GM12878 (cell line): Measurements from ENCODE around the gene OR2F2. TPM values are rescaled to one million over a fixed set of nuclear protein-coding genes. Genes with fewer than 3 reads are reported as not detected.

Experiments
- ATAC-seq: fragments of 200-7000 bp; cut with Tn5 transposase; 3 replicates; pipeline ENCODE4 v1.9.1; 2020; ENCODE audit warnings: mild to moderate bottlenecking, moderate library complexity
- BruUV-seq: library from RNA; stranded (reverse); fragments of 400-500 nt; replicated peaks from 2 replicates; lab custom pipeline; 2021; lab: Mats Ljungman, UMichigan
- CTCF ChIA-PET: fragments of 300-600 bp; sonication (Branson Sonifier 250); formaldehyde crosslinking; extraction: SDS; loops from one replicate; lab custom pipeline; 2021; ENCODE audit warnings: inconsistent platforms; lab: Yijun Ruan, JAX
- POLR2A ChIA-PET: fragments of 350-600 bp; formaldehyde crosslinking; extraction: SDS; loops from one replicate; lab custom pipeline; 2021; ENCODE audit warnings: inconsistent platforms; lab: Charles Lee
- RAD21 ChIA-PET: fragments of 300-600 bp; sonication (Branson Sonifier 250); formaldehyde crosslinking; loops from one replicate; lab custom pipeline; 2023; ENCODE audit warnings: antibody characterized with exemption; ENCODE audit not compliant: unreplicated experiment; lab: Charles Lee
- SMC1A ChIA-PET: fragments of 300-600 bp; sonication (Branson Sonifier 250); formaldehyde crosslinking; loops from one replicate; lab custom pipeline; 2023; ENCODE audit not compliant: unreplicated experiment, uncharacterized antibody; lab: Charles Lee
- DNase-seq: peaks from one replicate; pipeline ENCODE4 v3.0.0-alpha.2; 2011; ENCODE audit warnings: low read depth, low spot score
- FAIRE-seq: peaks from 3 replicates; lab custom pipeline; 2011; peaks lifted over from hg19 to GRCh38; lab: Jason Lieb, UNC
- H2AFZ ChIP-seq: 2 replicates; pipeline ENCODE4 v1.6.0; 2011; ENCODE audit warnings: low read depth, low read length, control low read depth; ENCODE audit not compliant: control insufficient read depth
- H3K27ac ChIP-seq: 2 replicates; pipeline ENCODE4 v1.5.1; 2011; ENCODE audit warnings: control low read depth; ENCODE audit not compliant: control insufficient read depth, insufficient read depth
- H3K27me3 ChIP-seq, 2 experiments: replicated peaks in 1 of 2; 2 replicates each; pipeline versions ENCODE4 v1.6.0 to v1.6.1; 2011; ENCODE audit warnings: low read length in 1 of 2; ENCODE audit not compliant: control insufficient read depth in 2 of 2, insufficient read depth in 2 of 2
- H3K36me3 ChIP-seq, 2 experiments: 2 replicates each; pipeline ENCODE4 v1.5.1; 2011; ENCODE audit warnings: low read length in 1 of 2; ENCODE audit not compliant: control insufficient read depth in 2 of 2, insufficient read depth in 2 of 2
- H3K4me1 ChIP-seq: 2 replicates; pipeline ENCODE4 v1.6.1; 2011; ENCODE audit warnings: mild to moderate bottlenecking, low read length, moderate library complexity, mixed read lengths; ENCODE audit not compliant: control insufficient read depth, insufficient read depth
- H3K4me2 ChIP-seq: 2 replicates; pipeline ENCODE4 v1.6.0; 2011; ENCODE audit warnings: control low read depth; ENCODE audit not compliant: control insufficient read depth, insufficient read depth
- H3K4me3 ChIP-seq: fragments of 200-600 bp; sonication (generic); 2 replicates; pipeline ENCODE4 v1.5.1; 2016
- H3K79me2 ChIP-seq: 2 replicates; pipeline ENCODE4 v1.6.0; 2011; ENCODE audit warnings: low read length; ENCODE audit not compliant: control insufficient read depth, insufficient read depth
- H3K9ac ChIP-seq: 2 replicates; pipeline ENCODE4 v1.8.0; 2011; ENCODE audit warnings: low read length, control low read depth, mixed read lengths; ENCODE audit not compliant: control insufficient read depth, insufficient read depth
- H3K9me3 ChIP-seq: replicated peaks from 3 replicates; pipeline ENCODE4 v1.5.1; 2011; ENCODE audit warnings: mild to moderate bottlenecking, low read length; ENCODE audit not compliant: control insufficient read depth, insufficient read depth
- H4K20me1 ChIP-seq: 2 replicates; pipeline ENCODE4 v1.6.0; 2011; ENCODE audit not compliant: control insufficient read depth, insufficient read depth
- CHD2 ChIP-seq: IDR thresholded peaks from 2 replicates; pipeline ENCODE4 v1.6.1; 2011; ENCODE audit warnings: low read depth, low read length, improper control_type of control experiment, borderline replicate concordance
- CREM ChIP-seq: IDR thresholded peaks from 2 replicates; pipeline ENCODE4 v1.6.1; 2014; ENCODE audit warnings: antibody characterized with exemption, low read depth
- CUX1 ChIP-seq: IDR thresholded peaks from 2 replicates; pipeline ENCODE4 v1.6.1; 2012; ENCODE audit warnings: improper control_type of control experiment, low read depth, low read length; ENCODE audit not compliant: insufficient replicate concordance
- EED ChIP-seq: sonication (generic); IDR thresholded peaks from 2 replicates; pipeline ENCODE4 v1.6.1; 2016; ENCODE audit warnings: antibody characterized with exemption, low read depth
- FOXK2 ChIP-seq: fragments of 450-650 bp; IDR thresholded peaks from 2 replicates; pipeline ENCODE4 v1.6.1; 2017; ENCODE audit warnings: mild to moderate bottlenecking, moderate library complexity
- GATAD2B ChIP-seq: fragments of 450-650 bp; conservative IDR thresholded peaks from 2 replicates; pipeline ENCODE4 v1.6.1; 2017; ENCODE audit warnings: low read depth, mild to moderate bottlenecking, moderate library complexity
- IRF3 ChIP-seq: fragments of 450-650 bp; IDR thresholded peaks from 2 replicates; pipeline ENCODE4 v1.6.1; 2014; ENCODE audit warnings: mild to moderate bottlenecking
- NR2C2 ChIP-seq: IDR thresholded peaks from 2 replicates; pipeline ENCODE4 v1.6.1; 2011; ENCODE audit warnings: borderline replicate concordance, low read depth; ENCODE audit not compliant: control insufficient read depth, insufficient read length
- NRF1 ChIP-seq: conservative IDR thresholded peaks from 2 replicates; pipeline ENCODE4 v1.6.1; 2011; ENCODE audit warnings: mild to moderate bottlenecking, low read depth, low read length, improper control_type of control experiment
- SMARCA5 ChIP-seq: fragments of 450-650 bp; IDR thresholded peaks from 2 replicates; pipeline ENCODE4 v1.6.1; 2017; ENCODE audit warnings: mild to moderate bottlenecking
- SP1 ChIP-seq: IDR thresholded peaks from one replicate; pipeline ENCODE4 v1.6.1; 2011; ENCODE audit warnings: low read depth, low read length
- TCF12 ChIP-seq: IDR thresholded peaks from 2 replicates; pipeline ENCODE4 v1.6.1; 2011; ENCODE audit warnings: low read depth, mild to moderate bottlenecking, low read length
- WRNIP1 ChIP-seq: IDR thresholded peaks from 2 replicates; pipeline ENCODE4 v1.6.1; 2011; ENCODE audit warnings: low read depth, low read length, improper control_type of control experiment, borderline replicate concordance
- YBX1 ChIP-seq: fragments of 450-650 bp; IDR thresholded peaks from 2 replicates; pipeline ENCODE4 v1.6.1; 2016; ENCODE audit warnings: antibody characterized with exemption
- YY1 ChIP-seq: IDR thresholded peaks from 2 replicates; pipeline ENCODE4 v1.6.1; 2011; ENCODE audit warnings: low read depth, mild to moderate bottlenecking, low read length
- WGBS: methylation state at CpG from one replicate; pipeline ENCODE4 v1.1.6; 2016; ENCODE audit warnings: low lambda C conversion rate; ENCODE audit not compliant: insufficient replicate concordance, insufficient coverage; ENCODE audit errors: missing lambda C conversion rate; 5-methylcytosine and 5-hydroxymethylcytosine counted together
- in situ Hi-C: fragments of 300-500 bp; cut with MboI; formaldehyde crosslinking; loops from 9 replicates; pipeline ENCODE4 v1.14.3; 2018; ENCODE audit warnings: mixed read lengths
- intact Hi-C: fragments of 100-400 bp; cut with micrococcal nuclease; formaldehyde crosslinking; loops from one replicate; pipeline ENCODE4 v1.14.2; 2022; ENCODE audit not compliant: unreplicated experiment
- polyA plus RNA-seq, 11 experiments: library from polyadenylated mRNA; depleted of rRNA in 4 of 11; unstranded in 6 of 11; stranded (reverse) in 5 of 11; fragments of >200 nt; fragmentation: Nextera tagmentation in 4 of 11; fragmentation: Illumina TruSeq in 1 of 11; extraction: Ambion mirVana in 4 of 11; extraction: Trizol in 1 of 11; gene quantifications; 1 replicate in 1 of 11; 2 replicates in 10 of 11; pipeline versions ENCODE4 v1.2.1 to v1.2.3, GENCODE V29; 2011 to 2016; ENCODE audit warnings: inconsistent platforms in 2 of 11, missing spikeins in 2 of 11, low read depth in 1 of 11
- total RNA-seq, 4 experiments: library from RNA; depleted of rRNA in 3 of 4; stranded (reverse); fragments of >200 nt in 3 of 4; fragmentation: Illumina TruSeq in 1 of 4; extraction: Trizol in 1 of 4; gene quantifications; 2 replicates each; pipeline versions ENCODE4 v1.2.1 to v1.2.3, GENCODE V29; 2013 to 2021
- TF ChIP-seq, protein P1 (sequence below): IDR thresholded peaks from 2 replicates; pipeline ENCODE4 v1.6.1; 2011; ENCODE audit warnings: mild to moderate bottlenecking, low read depth, low read length, moderate library complexity; ENCODE audit not compliant: insufficient replicate concordance

Gene OR2F2
- total and polyA plus RNA-seq, 10 of the 15 experiments (the other 5 are each of a cell fraction or from before 2014, with no cell fraction given) = not detected

DNA sequence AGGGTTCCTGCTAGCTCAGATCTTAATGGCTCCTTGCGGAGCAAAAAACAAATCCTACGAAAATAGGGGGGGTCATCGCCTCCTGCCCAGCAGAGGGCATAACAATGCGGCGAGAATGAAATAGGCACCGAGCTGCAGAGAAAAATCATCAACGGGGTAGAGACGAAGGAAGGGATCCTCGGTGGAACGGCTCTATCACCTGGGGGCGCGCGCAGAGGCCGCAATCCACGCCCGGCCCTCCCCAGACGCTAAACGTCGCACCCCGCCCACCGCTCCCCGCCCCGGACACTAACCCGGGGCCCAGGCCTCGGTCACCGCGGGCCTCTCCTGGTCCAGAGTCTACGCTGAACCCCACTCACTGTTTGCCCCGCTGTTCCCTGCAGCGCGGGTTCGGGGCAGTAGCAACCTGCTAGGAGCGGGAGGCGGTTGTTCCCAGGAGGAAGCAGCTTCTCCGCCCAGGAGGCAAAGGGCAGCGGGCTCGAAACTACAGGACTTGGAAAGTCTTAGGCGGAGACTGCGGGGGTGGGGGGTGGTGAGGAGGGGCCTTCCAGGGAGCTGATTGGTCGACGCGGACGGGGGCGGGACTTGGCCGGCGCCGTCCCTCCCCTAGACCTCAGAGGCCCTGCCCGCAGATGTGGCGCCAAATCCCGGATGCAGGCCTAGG is 33.2 kb upstream of the OR2F2 start, which contains the start of gene TCAF1:
Gene TCAF1 (minus strand): TSS at position 509 of the 664 bp plus-strand sequence. CDS start 25,568 bp downstream, outside the sequence.
- Histone ChIP-seq H3K4me2 (peak within 1 kb of the TSS; percentile 92), H2AFZ (peak within 1 kb of the TSS; percentile 99), H3K4me1 (no peaks in the 10 kb centered on the region), H3K9ac (peak within 1 kb of the TSS; percentile 88), H4K20me1 (no peaks in the 10 kb centered on the region), H3K36me3 (no peaks in the 10 kb centered on the region), H3K4me3 (peak within 1 kb of the TSS; percentile 87), H3K79me2 (peaks cover 10% of the 10 kb centered on the region), H3K9me3 (no peaks in the 10 kb centered on the region; the same call in 2 of the 3 replicates), H3K27me3 (no peaks in the 10 kb centered on the region), H3K27ac (peak within 1 kb of the TSS; percentile 86)
- peak; percentile 96 for ATAC-seq
- in situ Hi-C loops (loop anchor here (25.0 kb wide), 1 partner anchor 486 kb away; no protein-coding TSS in a partner anchor), intact Hi-C loops (loop anchor here (5.0 kb wide), 1 partner anchor 226 kb away; no protein-coding TSS in a partner anchor)
- CTCF ChIA-PET = interaction anchor here (1.5 to 7.9 kb wide), 7 partner anchors 12 to 226 kb away, joined by 3 to 65 read pairs (median 4); no protein-coding TSS in a partner anchor
- POLR2A ChIA-PET = interaction anchor here (0.7 to 2.4 kb wide), 5 partner anchors 10 to 572 kb away, joined by 4 to 14 read pairs (median 4); no protein-coding TSS in a partner anchor
- SMC1A ChIA-PET = interaction anchor here (0.9 to 3.0 kb wide), 7 partner anchors 9 to 123 kb away, joined by 3 to 13 read pairs (median 3); no protein-coding TSS in a partner anchor
- peak; percentile 55 for DNase-seq
- TSS peak; percentile 62 for BruUV-seq
- 3% methylated on average over 47 of the region's 50 CpGs for WGBS
- RAD21 ChIA-PET = interaction anchor here (0.6 to 2.5 kb wide), 7 partner anchors 9 to 540 kb away, joined by 3 to 17 read pairs (median 4); no protein-coding TSS in a partner anchor
- FAIRE-seq = peak; percentile 71
- TF ChIP-seq CHD2 (no peak), CUX1 (no peak), EED (peak; percentile 36; the same call in 1 of the 2 replicates), IRF3 (0 out of 2 replicates have a peak, but pooled peaks have one; percentile 36), TCF12 (no peak), SP1 (peak; percentile 64), NR2C2 (no peak), GATAD2B (peak; percentile 74; the same call in 1 of the 2 replicates), YBX1 (no peak), NRF1 (no peak), SMARCA5 (no peak), FOXK2 (no peak), YY1 (0 out of 2 replicates have a peak, but pooled peaks have one; percentile 31), CREM (no peak), WRNIP1 (no peak)
- TF ChIP-seq, protein P1, sequence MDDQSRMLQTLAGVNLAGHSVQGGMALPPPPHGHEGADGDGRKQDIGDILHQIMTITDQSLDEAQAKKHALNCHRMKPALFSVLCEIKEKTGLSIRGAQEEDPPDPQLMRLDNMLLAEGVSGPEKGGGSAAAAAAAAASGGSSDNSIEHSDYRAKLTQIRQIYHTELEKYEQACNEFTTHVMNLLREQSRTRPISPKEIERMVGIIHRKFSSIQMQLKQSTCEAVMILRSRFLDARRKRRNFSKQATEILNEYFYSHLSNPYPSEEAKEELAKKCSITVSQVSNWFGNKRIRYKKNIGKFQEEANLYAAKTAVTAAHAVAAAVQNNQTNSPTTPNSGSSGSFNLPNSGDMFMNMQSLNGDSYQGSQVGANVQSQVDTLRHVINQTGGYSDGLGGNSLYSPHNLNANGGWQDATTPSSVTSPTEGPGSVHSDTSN = no peak
